DND-41 (cell line): ENCODE results near the gene KIF22.

ENCODE experiments used
- EZH2 ChIP-seq: IDR thresholded peaks from 3 replicates; pipeline ENCODE4 v1.6.1; 2012; ENCODE audit warnings: borderline replicate concordance, low read depth, mild to moderate bottlenecking, moderate library complexity, low read length, inconsistent platforms; ENCODE audit not compliant: severe bottlenecking
- TF ChIP-seq, protein P1 (sequence below): IDR thresholded peaks from 2 replicates; pipeline ENCODE4 v1.5.1; 2012; ENCODE audit warnings: borderline replicate concordance, low read length, moderate library complexity, mild to moderate bottlenecking; ENCODE audit not compliant: poor library complexity, severe bottlenecking; ENCODE audit errors: extremely low read depth

- TF ChIP-seq, protein P1, sequence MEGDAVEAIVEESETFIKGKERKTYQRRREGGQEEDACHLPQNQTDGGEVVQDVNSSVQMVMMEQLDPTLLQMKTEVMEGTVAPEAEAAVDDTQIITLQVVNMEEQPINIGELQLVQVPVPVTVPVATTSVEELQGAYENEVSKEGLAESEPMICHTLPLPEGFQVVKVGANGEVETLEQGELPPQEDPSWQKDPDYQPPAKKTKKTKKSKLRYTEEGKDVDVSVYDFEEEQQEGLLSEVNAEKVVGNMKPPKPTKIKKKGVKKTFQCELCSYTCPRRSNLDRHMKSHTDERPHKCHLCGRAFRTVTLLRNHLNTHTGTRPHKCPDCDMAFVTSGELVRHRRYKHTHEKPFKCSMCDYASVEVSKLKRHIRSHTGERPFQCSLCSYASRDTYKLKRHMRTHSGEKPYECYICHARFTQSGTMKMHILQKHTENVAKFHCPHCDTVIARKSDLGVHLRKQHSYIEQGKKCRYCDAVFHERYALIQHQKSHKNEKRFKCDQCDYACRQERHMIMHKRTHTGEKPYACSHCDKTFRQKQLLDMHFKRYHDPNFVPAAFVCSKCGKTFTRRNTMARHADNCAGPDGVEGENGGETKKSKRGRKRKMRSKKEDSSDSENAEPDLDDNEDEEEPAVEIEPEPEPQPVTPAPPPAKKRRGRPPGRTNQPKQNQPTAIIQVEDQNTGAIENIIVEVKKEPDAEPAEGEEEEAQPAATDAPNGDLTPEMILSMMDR, result no peak
- no peak for TF ChIP-seq EZH2
Measured at GRCh38 chr16:29743475-29743826, 47.1 kb upstream of the KIF22 start.
